Tibial nerve (tissue), 4 donors: Measurements from ENCODE around the gene ANO8. TPM values are rescaled to one million over a fixed set of nuclear protein-coding genes. Genes with fewer than 3 reads are reported as not detected.
A peak's percentile ranks its signal among the peaks of the same experiment; 100 is the strongest.

ENCODE experiments used
- DNase-seq, 2 donors: peaks; one replicate each; pipeline ENCODE4 v3.0.0-alpha.2; 2019; ENCODE audit warnings: low spot score in 2 of 2
- H3K27ac ChIP-seq, 4 donors: fragments of 200-600 bp; sonication (generic) in 3 of 4; one replicate each; pipeline ENCODE4 v1.5.1; 2017 to 2019; ENCODE audit warnings: mild to moderate bottlenecking in 1 of 4
- H3K27me3 ChIP-seq, 2 donors: fragments of 200-600 bp; sonication (generic) in 1 of 2; one replicate each; pipeline versions ENCODE4 v1.5.1 to v1.6.0; 2017 to 2019
- H3K36me3 ChIP-seq, 3 donors: fragments of 200-600 bp; sonication (generic); one replicate each; pipeline ENCODE4 v1.5.1; 2018 to 2019
- H3K4me1 ChIP-seq, 4 donors: fragments of 200-600 bp; sonication (generic) in 3 of 4; one replicate each; pipeline ENCODE4 v1.5.1; 2017 to 2019
- H3K4me3 ChIP-seq, 4 donors: fragments of 200-600 bp; sonication (generic) in 3 of 4; one replicate each; pipeline ENCODE4 v1.5.1; 2017 to 2019; ENCODE audit warnings: mild to moderate bottlenecking in 1 of 4, moderate library complexity in 1 of 4
- H3K9me3 ChIP-seq, 4 donors: fragments of 200-600 bp; sonication (generic) in 3 of 4; one replicate each; pipeline ENCODE4 v1.5.1; 2017 to 2019
- CTCF ChIP-seq, 5 experiments: fragments of 200-600 bp in 3 of 5; fragments of 450-650 bp in 2 of 5; sonication (generic) in 3 of 5; IDR thresholded peaks; one replicate each; pipeline ENCODE4 v1.5.1; 2016 to 2019; ENCODE audit warnings: antibody characterized with exemption in 5 of 5, mild to moderate bottlenecking in 3 of 5, moderate library complexity in 2 of 5
- EP300 ChIP-seq, 2 donors: sonication (generic); formaldehyde crosslinking; IDR thresholded peaks; one replicate each; pipeline ENCODE4 v1.6.1; 2017; ENCODE audit warnings: antibody characterized with exemption in 2 of 2, mild to moderate bottlenecking in 1 of 2
- POLR2A ChIP-seq, 2 donors: fragments of 450-650 bp; IDR thresholded peaks; one replicate each; pipeline ENCODE4 v1.6.1; 2017; ENCODE audit warnings: antibody characterized with exemption in 2 of 2, mild to moderate bottlenecking in 2 of 2, moderate library complexity in 2 of 2
- WGBS, 2 donors: methylation state at CpG; one replicate each; pipeline ENCODE4 v1.1.5; 2018; 5-methylcytosine and 5-hydroxymethylcytosine counted together
- total RNA-seq, 4 donors: library from RNA; depleted of rRNA; stranded (reverse); fragments of >200 nt; gene quantifications; one replicate each; pipeline ENCODE4 v1.1.0, GENCODE V29; 2016

ANO8 gene
- total RNA-seq, 4 donors from 2014 or later: 10.7 to 23.1 (median 13.3) TPM

DNA sequence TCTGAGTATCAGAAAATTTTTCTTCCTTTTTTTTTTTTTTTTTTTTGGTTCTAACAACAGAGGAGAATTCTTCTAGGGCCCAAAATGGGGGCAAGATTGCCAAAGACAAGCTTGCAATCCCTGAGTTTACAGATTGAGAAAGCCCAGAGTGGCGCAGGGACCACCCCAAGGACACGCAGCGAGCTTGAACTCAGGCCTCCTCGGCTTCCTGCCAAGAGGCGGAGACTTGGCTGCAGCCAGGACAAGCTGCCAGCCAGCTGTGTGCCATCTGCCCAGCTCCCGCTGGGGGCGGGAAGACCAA, 29.5 kb downstream of the ANO8 start:
- peak overlapping the region; percentile 66 to 72 (median 68) for H3K4me3 ChIP-seq
- peaks cover 0 to 64% (median 37%) of the 10 kb centered on the region in 4 donors for H3K4me1 ChIP-seq
- WGBS, 2 donors: 3 to 5% methylated on average over 6 to 7 of the region's 7 CpGs

GRCh38 chr19:17304386-17305215, 30.1 kb downstream of the ANO8 start:
- H3K4me1 ChIP-seq: peaks cover 0 to 59% (median 33%) of the 10 kb centered on the region in 4 donors
- DNase-seq: no peak
- H3K4me3 ChIP-seq: peak overlapping the region in 1 of 4 donors; percentile 67
- TF ChIP-seq CTCF (IDR thresholded peaks at IDR 0.05) (no peak), EP300 (IDR thresholded peaks at IDR 0.05) (no peak), POLR2A (IDR thresholded peaks at IDR 0.05) (no peak)
- no peaks in the 10 kb centered on the region for H3K9me3 ChIP-seq
- H3K27me3 ChIP-seq: no peaks in the 10 kb centered on the region
- peak overlapping the region; percentile 81 to 90 (median 86) for H3K27ac ChIP-seq
- peaks cover 0 to 15% (median 0%) of the 10 kb centered on the region in 3 donors for H3K36me3 ChIP-seq
- 43 to 57% methylated on average over 12 of the region's 12 CpGs for WGBS, 2 donors

More for the DNA sequence above, 29.5 kb downstream of the ANO8 start:
- peak overlapping the region; percentile 81 to 90 (median 86) for H3K27ac ChIP-seq
- H3K9me3 ChIP-seq: no peaks in the 10 kb centered on the region
- no peaks in the 10 kb centered on the region for H3K27me3 ChIP-seq
- DNase-seq: peak in 1 of 2 donors; percentile 80
- peaks cover 0 to 13% (median 0%) of the 10 kb centered on the region in 3 donors for H3K36me3 ChIP-seq
- TF ChIP-seq CTCF (IDR thresholded peaks at IDR 0.05): no peak
- TF ChIP-seq EP300 (IDR thresholded peaks at IDR 0.05): no peak
- TF ChIP-seq POLR2A (IDR thresholded peaks at IDR 0.05): no peak

DNA sequence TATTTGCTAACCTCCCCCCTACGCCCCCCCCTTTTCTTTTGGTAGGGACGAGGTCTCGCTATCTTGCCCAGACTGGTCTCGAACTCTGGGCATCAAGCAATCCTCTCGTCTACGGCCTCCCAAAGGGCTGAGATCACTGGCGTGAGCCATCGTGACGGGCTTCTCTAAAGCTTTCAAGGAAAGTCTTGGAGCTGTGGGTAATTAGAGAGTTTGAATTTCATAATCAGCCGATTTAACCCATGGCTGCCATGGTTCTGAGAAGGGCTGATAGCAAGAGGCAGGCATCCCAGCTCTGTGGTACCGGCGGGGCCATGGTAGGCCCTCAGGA, 30.8 kb downstream of the ANO8 start:
- peak overlapping the region; percentile 23 to 90 (median 84) for H3K27ac ChIP-seq
- 29 to 54% methylated on average over 12 of the region's 12 CpGs for WGBS, 2 donors
- peaks cover 0 to 16% (median 0%) of the 10 kb centered on the region in 3 donors for H3K36me3 ChIP-seq
- H3K9me3 ChIP-seq: no peaks in the 10 kb centered on the region
- no peak for DNase-seq
- H3K4me1 ChIP-seq: peaks cover 0 to 56% (median 33%) of the 10 kb centered on the region in 4 donors
- no peaks in the 10 kb centered on the region for H3K27me3 ChIP-seq
- TF ChIP-seq EP300 (IDR thresholded peaks at IDR 0.05): no peak
- TF ChIP-seq POLR2A (IDR thresholded peaks at IDR 0.05): no peak
- no peak for TF ChIP-seq CTCF (IDR thresholded peaks at IDR 0.05)
- H3K4me3 ChIP-seq: peak overlapping the region in 2 of 4 donors; percentile 79

DNA sequence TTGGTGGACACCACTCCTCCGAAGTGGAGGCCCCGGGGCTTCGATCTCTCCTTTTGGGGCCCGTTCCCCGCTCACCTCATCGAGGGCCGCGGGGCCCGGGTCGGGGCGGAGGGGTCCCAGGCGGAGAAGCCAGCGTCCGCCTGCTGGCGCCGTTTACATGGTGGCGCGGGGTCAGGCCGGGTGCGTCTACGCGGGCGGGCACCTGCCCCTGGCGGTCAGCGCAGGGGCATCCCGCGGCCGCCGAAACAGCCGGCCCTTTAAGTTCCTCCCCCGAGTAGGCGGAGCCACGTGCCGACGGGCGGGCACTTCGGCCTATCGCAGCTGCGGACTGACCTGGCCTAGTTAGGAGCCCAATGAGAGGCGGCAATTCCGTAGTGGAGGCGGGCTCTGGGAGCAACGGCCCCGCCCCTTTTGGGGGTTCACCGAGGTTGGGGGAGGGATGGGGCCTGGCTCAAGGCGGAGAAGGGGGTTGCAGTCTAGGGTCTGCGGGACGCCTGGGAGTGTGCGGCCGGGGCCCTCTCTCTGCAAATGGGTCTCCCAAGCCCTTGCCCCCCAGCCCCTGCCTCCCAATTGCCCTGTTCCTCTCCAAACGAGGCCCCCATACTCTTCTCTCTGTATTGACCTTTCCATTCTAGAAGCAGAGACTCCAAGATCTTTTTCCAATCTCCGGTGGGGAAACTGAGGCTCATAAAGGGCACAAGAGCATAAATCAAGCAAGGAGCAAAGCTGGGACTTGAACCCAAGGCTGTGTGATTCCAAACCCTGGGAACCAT, 31.3 kb downstream of the ANO8 start, which contains the start of gene ABHD8:
TSS of gene ABHD8 (minus strand) at position 259 of the 773 bp plus-strand sequence. CDS start 1,809 bp downstream, outside the sequence.
- Histone ChIP-seq H3K4me3 (peak within 1 kb of the TSS; percentile 51 to 94 (median 79)), H3K27ac (peak within 1 kb of the TSS; percentile 23 to 90 (median 84)), H3K9me3 (no peaks in the 10 kb centered on the region), H3K27me3 (no peaks in the 10 kb centered on the region), H3K36me3 (peaks cover 0 to 22% (median 0%) of the 10 kb centered on the region in 3 donors), H3K4me1 (peaks cover 0 to 51% (median 33%) of the 10 kb centered on the region in 4 donors)
- TF ChIP-seq POLR2A (IDR thresholded peaks at IDR 0.05) (peak in 1 of 2 donors; percentile 77), CTCF (IDR thresholded peaks at IDR 0.05) (peak; percentile 43 to 95 (median 82)), EP300 (IDR thresholded peaks at IDR 0.05) (peak; percentile 8 to 72)
- WGBS, 2 donors: 4 to 5% methylated on average over 8 to 10 of the region's 52 CpGs
- peak; percentile 91 to 92 for DNase-seq
